Left lung (tissue), 10 donors: ENCODE data around the gene UTP25. TPM values are rescaled to one million over a fixed set of nuclear protein-coding genes. Genes with fewer than 3 reads are reported as not detected.
A peak's percentile ranks its signal among the peaks of the same experiment; 100 is the strongest.
"Not testable (repeated sequence)": the region's sequence is repeated elsewhere in the genome, so short reads cannot be mapped to it uniquely, and the experiment has no call there.

Source experiments
- ATAC-seq: fragments of 200-7000 bp; cut with Tn5 transposase; one replicate; pipeline ENCODE4 v1.9.1; 2020; ENCODE audit warnings: moderate library complexity
- DNase-seq, 4 donors: peaks; one replicate each; pipeline ENCODE4 v3.0.0-alpha.2; 2013 to 2020
- H3K27ac ChIP-seq, 2 donors: fragments of 200-600 bp; sonication (generic) in 1 of 2; one replicate each; pipeline versions ENCODE4 v1.5.0 to v1.8.0; 2020 to 2021
- H3K27me3 ChIP-seq, 2 donors: fragments of 200-600 bp; sonication (generic) in 1 of 2; one replicate each; pipeline versions ENCODE4 v1.5.0 to v1.8.0; 2020 to 2021
- H3K36me3 ChIP-seq, 2 donors: fragments of 200-600 bp; sonication (generic) in 1 of 2; one replicate each; pipeline versions ENCODE4 v1.5.0 to v1.8.0; 2020 to 2021
- H3K4me1 ChIP-seq, 2 donors: fragments of 200-600 bp; one replicate each; pipeline ENCODE4 v1.8.0; 2021
- H3K4me3 ChIP-seq, 2 donors: fragments of 200-600 bp; sonication (generic) in 1 of 2; one replicate each; pipeline versions ENCODE4 v1.5.0 to v1.8.0; 2020 to 2021; ENCODE audit warnings: mild to moderate bottlenecking in 1 of 2
- H3K9me3 ChIP-seq, 2 donors: fragments of 200-600 bp; sonication (generic) in 1 of 2; one replicate each; pipeline versions ENCODE4 v1.5.0 to v1.8.0; 2020 to 2021
- CTCF ChIP-seq, 2 donors: fragments of 200-600 bp; sonication (generic) in 1 of 2; IDR thresholded peaks; one replicate each; pipeline versions ENCODE4 v1.5.0 to v1.8.0; 2021; ENCODE audit warnings: antibody characterized with exemption in 2 of 2
- intact Hi-C, 2 donors: fragments of 100-400 bp; cut with DNase I; formaldehyde crosslinking; loops; one replicate each; pipeline versions ENCODE4 v1.11.2 to v1.14.2; 2022
- polyA plus RNA-seq, 6 donors: library from polyadenylated mRNA; unstranded; fragments of 120-200 nt; gene quantifications; one replicate each; pipeline ENCODE4 v1.2.1, GENCODE V29; 2013; ENCODE audit not compliant: insufficient read length in 6 of 6
- total RNA-seq, 2 donors: library from RNA; stranded (reverse); fragmentation: NEBNext Ultra II Directional; extraction: Animal tissue kit (Norgen Biotek cat#: 25700); gene quantifications; one replicate each; pipeline ENCODE4 v1.2.1, GENCODE V29; 2021
- donor health status: DM: no; HTN: yes; CAD: no.
- donor health status: DM: no; HTN: no; CAD: no.

Gene UTP25
- total and polyA plus RNA-seq, 8 donors: 4.1 to 11.5 (median 10.3) TPM

- H3K36me3 ChIP-seq: no peaks in the 10 kb centered on the region
- no peak overlapping the region for H3K27ac ChIP-seq
- DNase-seq (no peak), ATAC-seq (no peak)
- H3K27me3 ChIP-seq: no peaks in the 10 kb centered on the region
- no peaks in the 10 kb centered on the region for H3K4me1 ChIP-seq
- no peak overlapping the region for H3K4me3 ChIP-seq
- TF ChIP-seq CTCF (IDR thresholded peaks at IDR 0.05): no peak
- H3K9me3 ChIP-seq: no peaks in the 10 kb centered on the region
- intact Hi-C loops: no loop called here
These were observed 63.0 kb downstream of the UTP25 start for GRCh38 chr1:209890641-209891330.

GRCh38 chr1:209893751-209894150, 66.0 kb downstream of the UTP25 start:
- Histone ChIP-seq H3K4me3 (no peak overlapping the region), H3K9me3 (no peaks in the 10 kb centered on the region), H3K27ac (no peak overlapping the region), H3K4me1 (no peaks in the 10 kb centered on the region), H3K36me3 (no peaks in the 10 kb centered on the region), H3K27me3 (no peaks in the 10 kb centered on the region)
- TF ChIP-seq CTCF (IDR thresholded peaks at IDR 0.05): no peak
- no peak for ATAC-seq
- intact Hi-C loops: no loop called here
- DNase-seq: no peak

- no peaks in the 10 kb centered on the region for H3K9me3 ChIP-seq
- ATAC-seq (no peak), DNase-seq (no peak)
- H3K27ac ChIP-seq: no peak overlapping the region
- TF ChIP-seq CTCF (IDR thresholded peaks at IDR 0.05): no peak
- intact Hi-C loops: no loop called here
- no peaks in the 10 kb centered on the region for H3K36me3 ChIP-seq
- H3K4me1 ChIP-seq: no peaks in the 10 kb centered on the region
- no peak overlapping the region for H3K4me3 ChIP-seq
- H3K27me3 ChIP-seq: no peaks in the 10 kb centered on the region
These were observed 67.9 kb downstream of the UTP25 start for GRCh38 chr1:209895709-209896108.

- no peaks in the 10 kb centered on the region for H3K36me3 ChIP-seq
- no peak for TF ChIP-seq CTCF (IDR thresholded peaks at IDR 0.05)
- no peaks in the 10 kb centered on the region for H3K27me3 ChIP-seq
- no peak for ATAC-seq
- H3K4me3 ChIP-seq: no peak overlapping the region
- intact Hi-C loops: no loop called here
- no peaks in the 10 kb centered on the region for H3K4me1 ChIP-seq
- no peak overlapping the region for H3K27ac ChIP-seq
- no peaks in the 10 kb centered on the region for H3K9me3 ChIP-seq
- no peak for DNase-seq
These were observed 68.6 kb downstream of the UTP25 start for GRCh38 chr1:209896346-209896745.

GRCh38 chr1:209898271-209898670, 70.5 kb downstream of the UTP25 start:
- H3K36me3 ChIP-seq, ATAC-seq, H3K27me3 ChIP-seq, H3K27ac ChIP-seq, H3K9me3 ChIP-seq, H3K4me3 ChIP-seq, H3K4me1 ChIP-seq, intact Hi-C loops, DNase-seq: not testable (repeated sequence)

GRCh38 chr1:209898851-209899250, 71.1 kb downstream of the UTP25 start:
- H3K9me3 ChIP-seq, ATAC-seq, H3K27ac ChIP-seq, H3K4me1 ChIP-seq, H3K4me3 ChIP-seq, intact Hi-C loops, H3K27me3 ChIP-seq, H3K36me3 ChIP-seq: not testable (repeated sequence)
- DNase-seq: peak in 1 of 4 donors; percentile 64
